Nephron (organoid): Measurements from ENCODE around the gene PGA4.
"Not testable (repeated sequence)": the region's sequence is repeated elsewhere in the genome, so short reads cannot be mapped to it uniquely, and the experiment has no call there.

Source experiments
- H3K27ac Mint-ChIP-seq, 3 experiments: 2 replicates each; pipeline ENCODE4 v1.8.0; 2020; ENCODE audit warnings: mixed read lengths in 3 of 3, mild to moderate bottlenecking in 2 of 3, moderate library complexity in 1 of 3
- H3K27me3 Mint-ChIP-seq: 2 replicates; pipeline ENCODE4 v1.8.0; 2021; ENCODE audit warnings: low read depth, mild to moderate bottlenecking, moderate library complexity, mixed read lengths
- H3K36me3 Mint-ChIP-seq: 2 replicates; pipeline ENCODE4 v1.8.0; 2020; ENCODE audit warnings: low read depth, mixed read lengths
- H3K4me1 Mint-ChIP-seq: 2 replicates; pipeline ENCODE4 v1.8.0; 2020; ENCODE audit warnings: mixed read lengths
- H3K4me3 Mint-ChIP-seq, 3 experiments: 2 replicates each; pipeline ENCODE4 v1.8.0; 2020; ENCODE audit warnings: mild to moderate bottlenecking in 3 of 3, mixed read lengths in 3 of 3, moderate library complexity in 2 of 3
- H3K9me3 Mint-ChIP-seq: 2 replicates; pipeline ENCODE4 v1.8.0; 2020; ENCODE audit warnings: mixed read lengths
- TF ChIP-seq, protein P1 (sequence below), 3 experiments: fragments of 200-600 bp; sonication (generic); IDR thresholded peaks; one replicate each; pipeline ENCODE4 v1.5.0; 2021; ENCODE audit warnings: antibody characterized with exemption in 3 of 3; ENCODE audit not compliant: unreplicated experiment in 3 of 3

The PGA4 gene

DNA sequence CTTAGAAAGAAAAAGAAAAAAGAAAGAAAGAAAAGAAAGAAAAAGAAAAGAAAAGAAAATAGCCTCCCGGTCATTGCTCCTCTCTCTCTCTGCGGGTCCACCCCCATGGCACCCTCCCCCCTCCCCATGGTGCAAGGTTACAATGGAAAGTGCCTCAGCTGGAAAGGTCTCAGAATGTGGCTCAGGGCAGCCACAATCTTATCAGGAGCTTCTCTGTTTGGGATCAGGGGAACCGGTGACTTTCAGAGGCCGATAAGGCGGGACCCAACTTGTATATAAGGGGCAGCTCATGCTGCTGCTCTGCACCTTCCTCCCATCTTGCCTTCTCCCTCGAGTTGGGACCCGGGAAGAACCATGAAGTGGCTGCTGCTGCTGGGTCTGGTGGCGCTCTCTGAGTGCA, at the start of gene PGA4:
Gene PGA4 (plus strand): TSS at position 301 of the 400 bp plus-strand sequence. CDS start 54 bp downstream, at position 355.
- H3K27ac Mint-ChIP-seq, H3K4me1 Mint-ChIP-seq, H3K27me3 Mint-ChIP-seq, H3K4me3 Mint-ChIP-seq, H3K9me3 Mint-ChIP-seq, H3K36me3 Mint-ChIP-seq: not testable (repeated sequence)

DNA sequence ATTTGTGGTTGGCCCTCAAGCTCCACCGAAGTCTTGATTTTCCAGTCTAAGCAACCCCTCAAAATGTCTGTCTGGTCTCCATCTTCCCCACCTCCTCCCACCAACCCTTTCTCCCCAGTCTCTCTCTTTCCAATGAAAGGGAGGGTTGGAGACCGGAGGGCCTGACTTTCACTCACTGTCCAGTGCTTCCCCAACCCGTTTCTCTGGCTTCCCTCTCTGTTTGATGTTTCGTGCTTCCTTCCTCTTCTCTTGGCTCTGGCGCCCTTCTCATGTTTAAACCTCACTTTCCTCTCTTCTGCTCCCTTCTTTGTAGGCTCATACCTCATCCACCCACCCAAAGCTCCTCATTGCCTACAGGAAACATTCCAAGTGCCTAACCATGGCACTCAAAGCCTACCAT, 49.8 kb upstream of the PGA4 start:
- Mint-ChIP-seq H3K27ac (no peak overlapping the region), H3K4me3 (no peak overlapping the region), H3K36me3 (no peaks in the 10 kb centered on the region), H3K9me3 (peaks cover 2% of the 10 kb centered on the region), H3K4me1 (peaks cover 6% of the 10 kb centered on the region), H3K27me3 (peaks cover 4% of the 10 kb centered on the region)
- TF ChIP-seq, protein P1, sequence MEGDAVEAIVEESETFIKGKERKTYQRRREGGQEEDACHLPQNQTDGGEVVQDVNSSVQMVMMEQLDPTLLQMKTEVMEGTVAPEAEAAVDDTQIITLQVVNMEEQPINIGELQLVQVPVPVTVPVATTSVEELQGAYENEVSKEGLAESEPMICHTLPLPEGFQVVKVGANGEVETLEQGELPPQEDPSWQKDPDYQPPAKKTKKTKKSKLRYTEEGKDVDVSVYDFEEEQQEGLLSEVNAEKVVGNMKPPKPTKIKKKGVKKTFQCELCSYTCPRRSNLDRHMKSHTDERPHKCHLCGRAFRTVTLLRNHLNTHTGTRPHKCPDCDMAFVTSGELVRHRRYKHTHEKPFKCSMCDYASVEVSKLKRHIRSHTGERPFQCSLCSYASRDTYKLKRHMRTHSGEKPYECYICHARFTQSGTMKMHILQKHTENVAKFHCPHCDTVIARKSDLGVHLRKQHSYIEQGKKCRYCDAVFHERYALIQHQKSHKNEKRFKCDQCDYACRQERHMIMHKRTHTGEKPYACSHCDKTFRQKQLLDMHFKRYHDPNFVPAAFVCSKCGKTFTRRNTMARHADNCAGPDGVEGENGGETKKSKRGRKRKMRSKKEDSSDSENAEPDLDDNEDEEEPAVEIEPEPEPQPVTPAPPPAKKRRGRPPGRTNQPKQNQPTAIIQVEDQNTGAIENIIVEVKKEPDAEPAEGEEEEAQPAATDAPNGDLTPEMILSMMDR (IDR thresholded peaks at IDR 0.05; ENCODE audit: unreplicated experiment in 3 of 3): no peak

DNA sequence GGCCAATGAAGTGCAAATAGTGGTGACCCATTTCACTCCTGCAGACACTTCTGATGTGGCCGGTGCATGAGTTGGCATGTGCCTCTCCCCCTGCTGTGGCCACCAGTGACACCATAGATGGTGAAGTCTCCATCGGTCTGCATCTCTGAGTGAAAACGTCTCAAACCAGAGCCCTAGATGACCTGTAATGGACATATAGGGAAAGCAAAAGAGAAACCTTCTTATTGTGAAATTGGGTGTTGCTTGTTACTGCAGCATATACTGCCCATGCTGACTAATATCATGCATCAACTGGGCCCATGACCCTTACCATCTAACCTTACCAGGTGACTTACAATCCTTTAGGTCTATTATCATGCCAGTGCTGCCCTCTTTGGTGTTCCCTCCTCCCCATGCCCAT, 49.3 kb upstream of the PGA4 start:
- H3K4me1 Mint-ChIP-seq: peaks cover 6% of the 10 kb centered on the region
- TF ChIP-seq, protein P1 (IDR thresholded peaks at IDR 0.05; ENCODE audit: unreplicated experiment in 3 of 3): no peak
- peaks cover 4% of the 10 kb centered on the region for H3K27me3 Mint-ChIP-seq
- no peaks in the 10 kb centered on the region for H3K9me3 Mint-ChIP-seq
- no peaks in the 10 kb centered on the region for H3K36me3 Mint-ChIP-seq
- no peak overlapping the region for H3K27ac Mint-ChIP-seq
- no peak overlapping the region for H3K4me3 Mint-ChIP-seq

DNA sequence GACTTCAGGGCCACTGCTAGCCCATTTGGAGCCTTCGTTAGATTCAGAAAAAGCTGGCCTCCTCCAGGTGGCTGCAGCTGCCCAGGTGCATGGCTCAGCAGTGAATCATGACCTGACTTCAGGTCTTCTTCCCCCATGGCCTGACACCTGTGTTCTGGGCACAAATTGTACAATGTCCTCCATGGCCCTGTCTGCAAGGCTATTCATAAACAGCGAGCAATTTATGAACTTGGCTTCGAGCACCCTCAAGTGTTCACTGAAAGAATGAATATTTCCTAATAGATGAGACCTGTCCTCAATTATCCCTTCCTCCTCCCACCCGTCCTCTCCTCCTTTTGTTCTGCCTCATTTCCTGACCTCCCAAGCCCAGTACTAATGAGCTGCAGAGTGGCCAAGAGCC, 48.7 kb upstream of the PGA4 start:
- Mint-ChIP-seq H3K9me3 (no peaks in the 10 kb centered on the region), H3K27me3 (peaks cover 4% of the 10 kb centered on the region), H3K4me1 (peaks cover 6% of the 10 kb centered on the region), H3K36me3 (no peaks in the 10 kb centered on the region), H3K4me3 (no peak overlapping the region), H3K27ac (no peak overlapping the region)
- TF ChIP-seq, protein P1 (IDR thresholded peaks at IDR 0.05; ENCODE audit: unreplicated experiment in 3 of 3): no peak

DNA sequence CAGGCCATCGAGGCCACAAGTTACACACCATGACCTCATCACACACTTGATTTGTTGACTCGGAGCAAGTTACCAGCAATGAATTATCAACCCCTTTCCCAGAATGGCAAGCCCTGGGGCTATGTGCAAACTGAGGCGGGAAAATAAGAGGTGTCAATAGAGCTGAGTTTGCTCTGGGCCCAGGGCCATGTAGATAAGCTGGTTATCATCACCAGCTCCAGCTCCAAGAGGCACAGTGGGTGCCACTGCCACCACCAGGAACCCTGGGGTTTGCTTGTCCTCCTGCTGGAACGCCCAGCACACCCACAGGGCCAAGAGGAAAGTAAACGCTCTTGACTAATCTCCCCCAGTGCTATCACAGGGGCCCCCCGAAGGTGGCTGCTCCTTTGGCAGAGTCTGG, 47.9 kb upstream of the PGA4 start:
- Mint-ChIP-seq H3K4me3 (no peak overlapping the region), H3K27me3 (peaks cover 4% of the 10 kb centered on the region), H3K36me3 (no peaks in the 10 kb centered on the region), H3K9me3 (no peaks in the 10 kb centered on the region), H3K27ac (no peak overlapping the region), H3K4me1 (peaks cover 6% of the 10 kb centered on the region)
- TF ChIP-seq, protein P1 (IDR thresholded peaks at IDR 0.05; ENCODE audit: unreplicated experiment in 3 of 3): no peak

DNA sequence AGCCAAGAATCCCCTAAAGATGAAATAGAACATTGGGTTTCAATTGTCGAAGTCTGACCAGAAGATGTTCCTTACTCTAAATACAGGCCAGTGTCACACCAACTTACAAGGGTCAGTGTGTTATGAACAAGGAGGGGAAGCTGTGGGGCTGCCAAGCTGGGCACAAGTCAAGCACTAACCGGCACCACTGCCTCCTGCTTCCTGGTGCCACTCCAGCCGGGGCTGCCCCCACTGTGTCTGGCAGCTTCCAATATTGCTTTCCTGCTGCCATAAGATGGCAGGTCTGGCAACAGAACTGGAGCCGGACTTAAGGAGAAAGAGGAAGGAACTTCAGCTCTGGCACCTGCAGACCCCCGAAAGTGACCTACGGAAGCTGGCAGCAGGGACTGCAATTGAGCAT, 47.2 kb upstream of the PGA4 start:
- H3K4me3 Mint-ChIP-seq: no peak overlapping the region
- peaks cover 4% of the 10 kb centered on the region for H3K27me3 Mint-ChIP-seq
- no peaks in the 10 kb centered on the region for H3K9me3 Mint-ChIP-seq
- H3K4me1 Mint-ChIP-seq: peaks cover 6% of the 10 kb centered on the region
- TF ChIP-seq, protein P1 (IDR thresholded peaks at IDR 0.05; ENCODE audit: unreplicated experiment in 3 of 3): no peak
- H3K36me3 Mint-ChIP-seq: no peaks in the 10 kb centered on the region
- no peak overlapping the region for H3K27ac Mint-ChIP-seq
